Endothelial cell of umbilical vein (primary cell): Measurements from ENCODE around the gene NMRK2. TPM values are rescaled to one million over a fixed set of nuclear protein-coding genes. Genes with fewer than 3 reads are reported as not detected.

Experiments
- BruUV-seq: library from RNA; stranded (reverse); fragments of 400-500 nt; replicated peaks from 2 replicates; lab custom pipeline; 2021; lab: Mats Ljungman, UMichigan
- CTCF ChIA-PET: fragments of 300-600, 350-600 bp; sonication (Branson Sonifier 250); formaldehyde crosslinking; loops from one replicate; lab custom pipeline; 2021; ENCODE audit warnings: antibody characterized with exemption, inconsistent platforms; lab: Charles Lee
- POLR2A ChIA-PET: fragments of 300-600, 350-600 bp; sonication (Branson Sonifier 250); formaldehyde crosslinking; loops from one replicate; lab custom pipeline; 2021; ENCODE audit warnings: antibody characterized with exemption, inconsistent platforms; lab: Charles Lee
- DNase-seq: peaks from one replicate; pipeline ENCODE4 v3.0.0-alpha.2; 2011; ENCODE audit warnings: low read depth, low spot score
- FAIRE-seq: peaks from 2 replicates; lab custom pipeline; 2011; peaks lifted over from hg19 to GRCh38; lab: Jason Lieb, UNC
- H2AFZ ChIP-seq: 2 replicates; pipeline ENCODE4 v1.6.0; 2012; ENCODE audit warnings: low read depth, low read length, control low read depth, inconsistent platforms
- H3K27ac ChIP-seq: 2 replicates; pipeline ENCODE4 v1.5.1; 2011; ENCODE audit warnings: low read depth, mild to moderate bottlenecking, control low read depth, low read length, moderate library complexity; ENCODE audit not compliant: insufficient read depth
- H3K27me3 ChIP-seq, 2 experiments: 2 replicates each; pipeline versions ENCODE4 v1.6.0 to v1.6.1; 2011; ENCODE audit warnings: low read length in 2 of 2, mixed read lengths in 1 of 2; ENCODE audit not compliant: control insufficient read depth in 2 of 2, insufficient read depth in 2 of 2
- H3K36me3 ChIP-seq, 2 experiments: 2 replicates in 1 of 2; 3 replicates in 1 of 2; pipeline ENCODE4 v1.5.1; 2011; ENCODE audit warnings: low read length in 2 of 2, mild to moderate bottlenecking in 1 of 2, moderate library complexity in 1 of 2; ENCODE audit not compliant: control insufficient read depth in 2 of 2, insufficient read depth in 2 of 2; ENCODE audit errors: extremely low read depth in 1 of 2
- H3K4me1 ChIP-seq: 3 replicates; pipeline ENCODE4 v1.5.1; 2011; ENCODE audit warnings: mild to moderate bottlenecking, low read length; ENCODE audit not compliant: control insufficient read depth, insufficient read depth; ENCODE audit errors: extremely low read depth
- H3K4me2 ChIP-seq: 2 replicates; pipeline ENCODE4 v1.6.1; 2011; ENCODE audit warnings: low read length, control low read depth, mixed read lengths; ENCODE audit not compliant: insufficient read depth
- H3K4me3 ChIP-seq, 3 experiments: fragments of 200-600 bp in 1 of 3; sonication (generic), shearing (Covaris generic) in 1 of 3; replicated peaks in 1 of 3; 2 replicates each; pipeline ENCODE4 v1.5.1; 2011 to 2016; ENCODE audit warnings: control low read depth in 3 of 3, low read length in 3 of 3, mild to moderate bottlenecking in 2 of 3, inconsistent platforms in 1 of 3, low read depth in 1 of 3, moderate library complexity in 1 of 3; ENCODE audit not compliant: insufficient read depth in 1 of 3
- H3K79me2 ChIP-seq: 2 replicates; pipeline ENCODE4 v1.6.0; 2012; ENCODE audit warnings: low read length, inconsistent platforms; ENCODE audit not compliant: control insufficient read depth, insufficient read depth
- H3K9ac ChIP-seq: replicated peaks from 2 replicates; pipeline ENCODE3; 2011; ENCODE audit warnings: low read length, control low read depth; ENCODE audit not compliant: insufficient read depth; ENCODE audit errors: extremely low read depth
- H3K9me1 ChIP-seq: replicated peaks from 3 replicates; pipeline ENCODE4 v1.6.0; 2011; ENCODE audit warnings: mild to moderate bottlenecking, low read length; ENCODE audit not compliant: control insufficient read depth, insufficient read depth; ENCODE audit errors: extremely low read depth
- H3K9me3 ChIP-seq: replicated peaks from 2 replicates; pipeline ENCODE4 v1.5.1; 2012; ENCODE audit warnings: low read length, inconsistent platforms; ENCODE audit not compliant: control insufficient read depth, insufficient read depth
- H4K20me1 ChIP-seq: replicated peaks from 2 replicates; pipeline ENCODE3; 2011; ENCODE audit warnings: mild to moderate bottlenecking, low read length; ENCODE audit not compliant: control insufficient read depth, insufficient read depth; ENCODE audit errors: extremely low read depth
- CTCF ChIP-seq, 2 donors: IDR thresholded peaks; 1 replicate in 1 of 2; 2 replicates in 1 of 2; pipeline ENCODE4 v1.5.1; 2011; ENCODE audit warnings: low read length in 2 of 2, mild to moderate bottlenecking in 2 of 2, moderate library complexity in 2 of 2, control low read depth in 1 of 2, inconsistent platforms in 1 of 2, low read depth in 1 of 2; ENCODE audit not compliant: insufficient read depth in 1 of 2; ENCODE audit errors: extremely low read depth in 1 of 2
- EZH2 ChIP-seq: IDR thresholded peaks from 2 replicates; pipeline ENCODE4 v1.6.1; 2012; ENCODE audit warnings: borderline replicate concordance, low read depth, mild to moderate bottlenecking, moderate library complexity, low read length, inconsistent platforms; ENCODE audit not compliant: severe bottlenecking
- FOS ChIP-seq: IDR thresholded peaks from 2 replicates; pipeline ENCODE4 v1.6.1; 2011; ENCODE audit warnings: mild to moderate bottlenecking, low read length, moderate library complexity, borderline replicate concordance; ENCODE audit not compliant: insufficient read depth
- GATA2 ChIP-seq: IDR thresholded peaks from 2 replicates; pipeline ENCODE4 v1.7.0; 2011; ENCODE audit warnings: low read depth, mild to moderate bottlenecking, moderate library complexity, mixed read lengths, low read length; ENCODE audit not compliant: insufficient read length, insufficient read depth
- JUN ChIP-seq: IDR thresholded peaks from 2 replicates; pipeline ENCODE4 v1.6.1; 2011; ENCODE audit warnings: borderline replicate concordance, low read depth; ENCODE audit not compliant: insufficient read length, insufficient read depth
- MAX ChIP-seq: IDR thresholded peaks from 2 replicates; pipeline ENCODE4 v1.6.1; 2011; ENCODE audit not compliant: insufficient read depth, insufficient read length
- MYC ChIP-seq: IDR thresholded peaks from one replicate; pipeline ENCODE4 v1.6.1; 2011; ENCODE audit warnings: mild to moderate bottlenecking, low read depth, low read length
- POLR2A ChIP-seq: IDR thresholded peaks from 2 replicates; pipeline ENCODE4 v1.6.1; 2012; ENCODE audit warnings: low read depth, mild to moderate bottlenecking, control low read depth, low read length
- POLR2AphosphoS5 ChIP-seq: IDR thresholded peaks from 2 replicates; pipeline ENCODE4 v1.6.1; 2012; ENCODE audit warnings: low read depth, mild to moderate bottlenecking, control low read depth, low read length, moderate library complexity; ENCODE audit not compliant: insufficient read depth
- dilution Hi-C: fragments of 300-500 bp; cut with MboI; formaldehyde crosslinking; loops from one replicate; pipeline ENCODE4 v1.15.0; 2019; ENCODE audit warnings: low sequenced_read_pairs; ENCODE audit not compliant: extremely low pct_ligation_motif_present
- intact Hi-C: fragments of 100-400 bp; cut with micrococcal nuclease; formaldehyde crosslinking; loops from one replicate; pipeline ENCODE4 v1.10.0; 2022
- polyA plus RNA-seq, 4 experiments: library from polyadenylated mRNA; depleted of rRNA in 3 of 4; stranded (reverse) in 3 of 4; unstranded in 1 of 4; fragments of >200 nt; gene quantifications; 2 replicates each; pipeline versions ENCODE4 v1.2.1 to v1.2.3, GENCODE V29; 2011 to 2012; ENCODE audit warnings: missing spikeins in 1 of 4
- total RNA-seq: library from RNA; stranded (reverse); gene quantifications from 2 replicates; pipeline ENCODE4 v1.2.3, GENCODE V29; 2021

Gene NMRK2
- total and polyA plus RNA-seq, 2 donors (not counting 3 experiments of a cell fraction or from before 2014, with no cell fraction given), result not detected

- intact Hi-C loops (loop anchor here (1.0 to 5.0 kb wide), 4 partner anchors 14 to 202 kb away; partner anchors contain the start of genes DAPK3, PIAS4 and ZBTB7A), dilution Hi-C loops (no loop called here)
- H2AFZ ChIP-seq, result peak within 1 kb of the TSS; percentile 66
- no peaks in the 10 kb centered on the region for H3K9me3 ChIP-seq
- no peaks in the 10 kb centered on the region for H3K9me1 ChIP-seq
- peak; percentile 92 for FAIRE-seq
- DNase-seq, result peak; percentile 86
- peak within 1 kb of the TSS; percentile 86 for H3K4me2 ChIP-seq
- TSS peak; percentile 56 for BruUV-seq
- H3K27me3 ChIP-seq, result no peaks in the 10 kb centered on the region
- H3K4me3 ChIP-seq, result peak within 1 kb of the TSS; percentile 63 to 98 (median 97)
- peak within 1 kb of the TSS; percentile 99 for H3K9ac ChIP-seq
- peaks cover 31% of the 10 kb centered on the region for H3K4me1 ChIP-seq
- POLR2A ChIA-PET, result interaction anchor here (0.5 to 5.3 kb wide), 7 partner anchors 9 to 225 kb away, joined by 3 to 82 read pairs (median 3); partner anchors contain the start of genes DAPK3 and MRPL54
- peaks cover 52% of the 10 kb centered on the region for H3K79me2 ChIP-seq
- H3K36me3 ChIP-seq, result peaks cover 33 to 40% of the 10 kb centered on the region in 2 experiments
- TF ChIP-seq GATA2 (no peak), FOS (no peak), MAX (peak; percentile 90), POLR2A (peak; percentile 99), CTCF (IDR thresholded peaks at IDR 0.05; ENCODE audit: extremely low read depth in 1 of 2, insufficient read depth in 1 of 2, low read depth in 1 of 2, low read length in 2 of 2) (no peak), EZH2 (no peak), POLR2AphosphoS5 (peak; percentile 100), MYC (no peak), JUN (peak; percentile 17)
- CTCF ChIA-PET, result interaction anchor here (1.1 to 2.1 kb wide), 6 partner anchors 14 to 217 kb away, joined by 3 to 9 read pairs (median 6); partner anchors contain the start of genes DAPK3 and PIAS4
- H4K20me1 ChIP-seq, result no peaks in the 10 kb centered on the region
- peak within 1 kb of the TSS; percentile 90 for H3K27ac ChIP-seq
Observed at GRCh38 chr19:3984908-3985642, 52.2 kb downstream of the NMRK2 start, which contains the start of gene EEF2. TSS of gene EEF2 (minus strand) at chr19:3985463. CDS start at chr19:3985380, 83 bp downstream.
